Endothelial cell of umbilical vein (primary cell): ENCODE data around the gene ZBTB9.

Experiments used
- CTCF ChIP-seq, 2 donors: IDR thresholded peaks; 1 replicate in 1 of 2; 2 replicates in 1 of 2; pipeline ENCODE4 v1.5.1; 2011; ENCODE audit warnings: low read length in 2 of 2, mild to moderate bottlenecking in 2 of 2, moderate library complexity in 2 of 2, control low read depth in 1 of 2, inconsistent platforms in 1 of 2, low read depth in 1 of 2; ENCODE audit not compliant: insufficient read depth in 1 of 2; ENCODE audit errors: extremely low read depth in 1 of 2
- JUN ChIP-seq: IDR thresholded peaks from 2 replicates; pipeline ENCODE4 v1.6.1; 2011; ENCODE audit warnings: borderline replicate concordance, low read depth; ENCODE audit not compliant: insufficient read length, insufficient read depth
- POLR2AphosphoS5 ChIP-seq: IDR thresholded peaks from 2 replicates; pipeline ENCODE4 v1.6.1; 2012; ENCODE audit warnings: low read depth, mild to moderate bottlenecking, control low read depth, low read length, moderate library complexity; ENCODE audit not compliant: insufficient read depth

- TF ChIP-seq CTCF (IDR thresholded peaks at IDR 0.05; ENCODE audit: extremely low read depth in 1 of 2, insufficient read depth in 1 of 2, low read depth in 1 of 2, low read length in 2 of 2) (no peak), POLR2AphosphoS5 (no peak), JUN (no peak)
Measured at GRCh38 chr6:33497157-33497556, 42.8 kb downstream of the ZBTB9 start.
